ENCODE measurements around the gene ZNF688.
"Not testable (repeated sequence)": the region's sequence is repeated elsewhere in the genome, so short reads cannot be mapped to it uniquely, and the experiment has no call there.

The ZNF688 gene

DNA sequence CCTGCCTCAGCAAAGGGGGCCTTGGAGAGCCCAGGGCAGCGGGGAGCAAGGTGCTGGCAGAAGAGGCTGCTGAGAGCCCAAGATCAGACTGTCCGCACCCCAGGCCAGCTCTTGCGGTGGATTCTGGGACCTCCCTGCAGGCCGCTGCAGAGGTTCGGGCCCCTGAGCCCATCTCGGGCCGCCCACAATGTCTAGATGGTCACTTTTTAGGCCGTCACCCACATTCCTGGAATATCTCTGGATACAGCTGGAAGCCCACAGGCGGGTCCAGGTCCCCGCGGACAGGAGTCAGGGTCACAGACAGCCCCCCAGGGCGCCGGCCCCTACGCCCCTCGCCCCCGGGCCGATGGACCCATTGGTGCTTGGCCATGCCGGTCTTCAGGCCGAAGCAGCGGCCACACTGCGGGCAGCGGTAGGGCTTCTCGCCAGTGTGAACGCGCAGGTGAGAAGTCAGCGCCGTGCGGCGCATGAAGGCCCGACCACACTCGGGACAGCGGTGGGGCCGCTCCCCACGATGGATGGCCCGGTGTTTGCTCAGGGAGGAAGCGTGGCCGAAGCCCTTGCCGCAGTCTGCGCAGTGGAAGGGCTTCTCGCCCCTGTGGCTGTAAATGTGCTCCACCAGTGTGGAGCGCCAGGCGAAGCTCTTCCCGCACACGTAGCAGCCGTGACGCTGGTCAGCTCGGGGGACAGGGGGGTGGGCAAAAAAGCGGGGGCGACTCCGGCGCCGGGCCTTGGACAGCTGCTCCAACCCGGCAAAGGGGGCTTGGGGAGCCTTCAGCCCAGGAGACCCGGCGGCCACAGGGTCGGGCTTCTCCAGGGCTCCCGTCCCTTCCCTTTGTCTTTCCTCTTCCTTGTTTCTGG is 39.0 kb downstream of the ZNF688 start:
- no peak for DNase-seq

DNA sequence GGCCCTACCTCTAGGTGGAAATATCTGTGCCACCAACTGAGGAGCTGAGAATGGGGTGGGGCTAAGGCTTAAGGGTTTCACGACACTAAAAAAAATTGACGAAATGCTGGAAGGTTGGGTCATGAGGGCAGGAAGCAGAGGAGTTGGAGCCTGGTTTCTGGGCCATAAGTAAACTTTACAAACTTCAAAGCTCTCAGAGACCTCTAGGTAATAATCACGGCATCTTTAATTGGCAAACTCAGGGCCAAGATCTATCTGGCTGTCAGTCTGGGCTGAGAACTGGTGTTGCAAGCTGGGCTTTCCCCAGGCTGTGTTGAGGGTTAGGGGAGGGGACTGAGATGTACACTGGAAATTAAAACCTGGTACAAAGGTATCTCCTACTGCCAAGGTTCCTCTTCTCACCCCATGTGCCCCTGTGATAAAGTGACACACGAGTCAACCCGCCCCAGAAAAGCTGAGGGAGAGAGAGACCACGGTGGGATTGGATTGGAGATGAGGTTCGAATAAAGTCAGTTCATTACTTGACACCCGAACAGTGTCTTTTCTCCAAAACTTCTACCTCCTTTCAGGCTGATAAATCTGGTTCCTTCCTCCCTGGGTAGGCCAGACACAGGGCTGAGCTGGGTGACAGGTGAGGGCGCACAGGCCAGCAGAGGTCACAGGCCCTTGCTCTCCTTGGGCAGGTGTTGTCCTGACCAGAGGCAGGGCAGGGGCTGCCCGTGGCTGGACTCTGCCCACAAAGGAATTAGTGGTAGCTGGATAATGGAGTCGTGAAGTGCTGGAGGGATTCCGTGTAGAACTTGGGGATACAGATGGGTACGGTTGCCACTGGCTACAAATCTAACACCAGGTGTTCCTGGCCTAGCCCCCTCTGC is 41.1 kb downstream of the ZNF688 start:
- DNase-seq: no peak

DNA sequence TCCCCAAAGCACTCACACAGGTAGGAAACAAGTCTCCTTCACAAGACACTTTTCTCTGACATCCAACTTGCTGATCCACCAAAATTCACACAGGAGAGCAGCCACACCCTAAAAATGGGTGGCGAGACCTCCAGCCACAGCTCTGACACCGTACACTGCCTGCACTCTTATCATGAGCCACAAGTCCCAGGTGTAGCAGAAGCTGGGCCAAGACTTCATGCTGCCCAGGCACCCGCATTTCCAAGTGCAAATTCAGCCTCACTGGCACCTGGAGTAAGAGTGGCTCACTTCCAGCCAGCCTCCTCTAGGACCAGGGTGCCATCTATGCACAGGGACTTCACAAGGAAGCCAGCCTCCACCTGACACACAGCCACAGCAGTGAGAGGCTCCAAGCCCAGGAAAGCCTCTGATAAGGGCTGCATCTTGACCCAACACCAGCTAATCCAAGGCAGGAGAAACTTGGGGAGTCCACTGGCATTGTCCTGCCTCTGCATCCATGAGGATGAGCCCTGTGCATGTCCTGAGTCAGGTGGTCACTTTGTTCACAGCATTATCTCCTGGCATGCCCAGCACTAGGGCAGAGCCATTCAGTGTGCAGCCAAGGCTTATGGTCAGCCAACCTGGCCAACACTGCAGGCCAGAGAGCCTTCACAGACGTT is 42.6 kb downstream of the ZNF688 start:
- no peak for DNase-seq

GRCh38 chr16:30527635-30528178 is 43.8 kb downstream of the ZNF688 start:
- DNase-seq: no peak

DNA sequence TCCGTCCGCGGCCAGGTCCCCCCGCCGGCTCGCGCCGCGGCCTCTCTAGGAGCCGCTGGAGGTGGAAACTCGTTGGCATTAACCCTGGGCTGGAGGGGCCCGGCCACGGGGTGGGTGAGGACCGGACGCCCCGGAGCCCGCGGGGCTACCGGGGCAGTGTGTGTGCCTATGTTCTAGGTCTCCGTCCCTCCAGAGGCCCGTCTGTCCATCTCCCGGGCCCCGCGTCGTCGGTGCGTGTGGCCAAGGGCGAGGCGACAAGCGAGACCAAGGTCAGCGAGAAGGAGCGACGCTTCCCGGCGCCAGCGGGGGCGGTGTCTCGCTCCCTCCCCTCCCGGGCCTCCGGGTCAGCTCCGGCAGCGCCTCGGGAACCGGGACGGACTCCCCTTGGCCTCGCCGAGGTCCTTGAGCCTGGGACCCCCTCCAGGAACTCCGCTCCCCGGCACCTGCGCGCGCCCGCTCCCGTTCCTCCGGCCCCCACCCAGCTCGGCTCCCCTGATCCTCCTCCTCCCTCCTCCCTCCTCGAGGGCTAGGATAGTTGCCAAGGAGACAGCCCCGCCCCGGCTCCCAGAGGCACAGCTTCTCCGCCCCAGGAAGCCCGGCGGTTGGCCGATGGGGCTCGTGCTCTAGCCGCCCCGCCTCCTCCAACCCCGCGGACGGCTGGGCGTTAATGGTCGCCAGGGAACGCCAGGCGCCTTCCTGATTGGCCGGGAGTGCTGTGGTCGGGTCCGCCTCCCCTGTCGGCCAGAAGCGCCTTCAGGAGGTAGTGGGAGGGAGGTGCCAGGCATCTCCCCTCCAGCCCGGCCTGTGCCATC is 44.5 kb downstream of the ZNF688 start:
- peak; percentile 96 for DNase-seq

- DNase-seq: no peak
These were observed 45.2 kb downstream of the ZNF688 start, which contains the start of gene ZNF768 for GRCh38 chr16:30526137-30526822. Gene ZNF768 (minus strand): TSS chr16:30526566. CDS start chr16:30526413, 153 bp downstream.

GRCh38 chr16:30525844-30526136 is 45.7 kb downstream of the ZNF688 start:
- no peak for DNase-seq

DNA sequence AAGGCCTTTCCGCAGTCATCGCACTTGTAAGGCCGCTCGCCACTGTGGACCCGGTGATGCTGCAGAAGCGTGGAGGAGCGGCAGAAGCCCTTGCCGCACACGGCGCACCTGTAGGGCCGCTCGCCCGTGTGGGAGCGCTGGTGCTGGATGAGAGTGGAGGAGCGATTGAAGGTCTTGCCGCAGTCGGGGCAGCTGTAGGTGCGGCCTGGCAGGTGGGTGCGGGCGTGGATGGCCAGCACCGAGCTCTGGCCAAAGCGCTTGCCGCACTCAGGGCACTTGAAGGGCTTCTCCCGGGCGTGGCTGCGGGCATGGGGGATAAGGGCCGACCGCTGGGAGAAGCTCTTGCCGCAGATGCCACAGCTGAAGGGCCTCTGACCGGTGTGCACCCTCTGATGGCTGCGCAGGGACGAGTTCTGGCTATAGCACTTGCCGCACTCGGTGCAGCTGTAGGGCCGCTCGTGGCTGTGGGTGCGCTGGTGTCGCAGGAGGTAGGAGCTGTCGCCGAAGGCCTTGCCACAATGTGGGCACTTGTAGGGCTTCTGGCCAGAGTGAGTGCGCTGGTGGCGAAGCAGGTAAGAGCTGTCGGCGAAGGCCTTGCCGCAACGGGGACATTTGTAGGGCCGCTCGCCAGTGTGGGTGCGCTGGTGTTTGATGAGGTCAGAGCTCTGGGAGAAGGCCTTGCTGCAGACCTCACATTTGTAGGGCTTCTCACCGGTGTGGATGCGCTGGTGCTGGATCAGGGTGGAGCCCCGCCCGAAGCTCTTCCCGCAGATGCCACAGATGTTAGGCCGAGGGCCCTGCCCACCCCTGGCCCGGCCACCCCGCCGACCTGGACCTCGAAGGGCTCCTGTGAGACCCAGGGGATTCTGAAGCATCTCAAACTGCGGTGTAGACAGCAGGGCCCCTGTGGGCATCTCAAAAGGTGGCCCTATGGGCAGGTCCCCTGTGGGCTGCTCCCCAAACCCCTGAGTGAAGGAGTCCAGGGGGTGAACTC is 46.6 kb downstream of the ZNF688 start:
- DNase-seq: no peak

DNA sequence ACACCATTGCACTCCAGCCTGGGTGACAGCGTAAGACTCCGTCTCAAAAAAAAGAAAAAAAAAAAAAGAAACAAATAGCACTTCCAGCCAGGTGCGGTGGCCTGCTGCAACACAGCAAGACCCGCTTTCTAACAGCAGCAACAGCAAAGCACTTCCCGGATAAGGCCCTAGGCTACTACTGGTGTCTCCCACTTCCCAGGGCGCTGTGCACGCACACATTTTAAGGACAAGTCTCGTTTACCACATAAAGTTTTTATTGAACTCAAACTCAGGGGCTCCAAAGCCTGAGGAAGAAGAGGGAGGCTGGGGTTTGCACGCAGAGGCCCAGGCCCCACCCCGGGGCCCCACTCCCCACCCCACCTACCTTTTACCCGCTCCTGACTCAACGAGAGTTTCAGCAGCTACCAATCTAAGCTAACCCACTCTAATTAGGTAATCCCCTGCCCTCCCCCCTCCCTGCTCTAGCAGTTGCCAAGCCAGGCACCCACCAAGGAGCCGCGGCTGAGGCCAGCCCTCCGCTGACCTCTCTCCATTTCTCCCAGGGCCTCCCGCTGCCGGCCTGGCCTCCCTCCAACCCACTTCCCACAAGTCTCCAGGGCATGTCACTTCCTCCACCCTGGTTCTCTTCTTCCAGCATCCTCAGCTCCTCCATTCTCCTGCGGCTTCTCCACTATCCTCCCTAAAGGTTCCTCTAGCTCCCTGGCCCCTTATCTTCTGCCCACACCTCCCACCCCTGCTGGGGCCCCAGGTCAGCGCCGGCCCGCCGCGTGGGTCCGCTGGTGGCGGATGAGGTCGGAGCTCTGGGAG is 47.5 kb downstream of the ZNF688 start:
- DNase-seq: no peak

GRCh38 chr16:30522702-30523463 is 48.6 kb downstream of the ZNF688 start:
- not testable (repeated sequence) for DNase-seq

GRCh38 chr16:30521873-30522641 is 49.5 kb downstream of the ZNF688 start:
- DNase-seq: no peak

DNA sequence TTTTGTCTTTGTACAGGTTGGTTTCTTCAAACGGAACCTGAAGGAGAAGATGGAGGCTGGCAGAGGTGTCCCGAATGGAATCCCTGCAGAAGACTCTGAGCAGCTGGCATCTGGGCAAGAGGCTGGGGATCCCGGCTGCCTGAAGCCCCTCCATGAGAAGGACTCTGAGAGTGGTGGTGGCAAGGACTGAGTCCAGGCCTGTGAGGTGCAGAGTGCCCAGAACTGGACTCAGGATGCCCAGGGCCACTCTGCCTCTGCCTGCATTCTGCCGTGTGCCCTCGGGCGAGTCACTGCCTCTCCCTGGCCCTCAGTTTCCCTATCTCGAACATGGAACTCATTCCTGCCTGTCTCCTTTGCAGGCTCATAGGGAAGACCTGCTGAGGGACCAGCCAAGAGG is 50.0 kb downstream of the ZNF688 start:
- no peak for DNase-seq

Measured in NCI-H2029 (cell line).